ENCODE measurements around the gene ST7.

The ST7 gene

GRCh38 chr7:117129521-117129955 is 176.2 kb downstream of the ST7 start:
- DNase-seq (ENCODE audit: low spot score), result no peak

- no peak for DNase-seq (ENCODE audit: low spot score)
Observed at GRCh38 chr7:117130262-117130661, 177.0 kb downstream of the ST7 start.

- DNase-seq (ENCODE audit: low spot score), result peak; percentile 70
Observed at GRCh38 chr7:117132321-117133120, 179.2 kb downstream of the ST7 start.

- no peak for DNase-seq (ENCODE audit: low spot score)
Observed at GRCh38 chr7:117133125-117133524, 179.8 kb downstream of the ST7 start.

GRCh38 chr7:117134411-117134810 is 181.1 kb downstream of the ST7 start:
- no peak for DNase-seq (ENCODE audit: low spot score)

GRCh38 chr7:117134889-117135552 is 181.7 kb downstream of the ST7 start:
- no peak for DNase-seq (ENCODE audit: low spot score)

GRCh38 chr7:117135553-117135891 is 182.2 kb downstream of the ST7 start:
- DNase-seq (ENCODE audit: low spot score), result no peak

GRCh38 chr7:117137868-117138267 is 184.6 kb downstream of the ST7 start:
- no peak for DNase-seq (ENCODE audit: low spot score)

GRCh38 chr7:117138495-117138894 is 185.2 kb downstream of the ST7 start:
- no peak for DNase-seq (ENCODE audit: low spot score)

- no peak for DNase-seq (ENCODE audit: low spot score)
Observed at GRCh38 chr7:117138981-117139380, 185.7 kb downstream of the ST7 start.

- DNase-seq (ENCODE audit: low spot score), result no peak
Observed at GRCh38 chr7:117139397-117139984, 186.2 kb downstream of the ST7 start.

GRCh38 chr7:117140921-117141320 is 187.6 kb downstream of the ST7 start:
- DNase-seq (ENCODE audit: low spot score), result no peak

GRCh38 chr7:117143066-117143465 is 189.8 kb downstream of the ST7 start:
- DNase-seq (ENCODE audit: low spot score), result no peak

- no peak for DNase-seq (ENCODE audit: low spot score)
Observed at GRCh38 chr7:117143580-117143979, 190.3 kb downstream of the ST7 start.

- DNase-seq (ENCODE audit: low spot score), result no peak
Observed at GRCh38 chr7:117145333-117145732, 192.0 kb downstream of the ST7 start.

GRCh38 chr7:117146059-117146458 is 192.8 kb downstream of the ST7 start:
- no peak for DNase-seq (ENCODE audit: low spot score)

GRCh38 chr7:117146511-117146910 is 193.2 kb downstream of the ST7 start:
- no peak for DNase-seq (ENCODE audit: low spot score)

- no peak for DNase-seq (ENCODE audit: low spot score)
Observed at GRCh38 chr7:117148971-117149370, 195.7 kb downstream of the ST7 start.

- no peak for DNase-seq (ENCODE audit: low spot score)
Observed at GRCh38 chr7:117149692-117150091, 196.4 kb downstream of the ST7 start.

GRCh38 chr7:117152213-117153007 is 199.1 kb downstream of the ST7 start:
- no peak for DNase-seq (ENCODE audit: low spot score)

- DNase-seq (ENCODE audit: low spot score), result no peak
Observed at GRCh38 chr7:117153016-117153545, 199.8 kb downstream of the ST7 start.

GRCh38 chr7:117154721-117155120 is 201.4 kb downstream of the ST7 start:
- DNase-seq (ENCODE audit: low spot score), result no peak
